ENCODE results near the gene LRRC45.

DNA sequence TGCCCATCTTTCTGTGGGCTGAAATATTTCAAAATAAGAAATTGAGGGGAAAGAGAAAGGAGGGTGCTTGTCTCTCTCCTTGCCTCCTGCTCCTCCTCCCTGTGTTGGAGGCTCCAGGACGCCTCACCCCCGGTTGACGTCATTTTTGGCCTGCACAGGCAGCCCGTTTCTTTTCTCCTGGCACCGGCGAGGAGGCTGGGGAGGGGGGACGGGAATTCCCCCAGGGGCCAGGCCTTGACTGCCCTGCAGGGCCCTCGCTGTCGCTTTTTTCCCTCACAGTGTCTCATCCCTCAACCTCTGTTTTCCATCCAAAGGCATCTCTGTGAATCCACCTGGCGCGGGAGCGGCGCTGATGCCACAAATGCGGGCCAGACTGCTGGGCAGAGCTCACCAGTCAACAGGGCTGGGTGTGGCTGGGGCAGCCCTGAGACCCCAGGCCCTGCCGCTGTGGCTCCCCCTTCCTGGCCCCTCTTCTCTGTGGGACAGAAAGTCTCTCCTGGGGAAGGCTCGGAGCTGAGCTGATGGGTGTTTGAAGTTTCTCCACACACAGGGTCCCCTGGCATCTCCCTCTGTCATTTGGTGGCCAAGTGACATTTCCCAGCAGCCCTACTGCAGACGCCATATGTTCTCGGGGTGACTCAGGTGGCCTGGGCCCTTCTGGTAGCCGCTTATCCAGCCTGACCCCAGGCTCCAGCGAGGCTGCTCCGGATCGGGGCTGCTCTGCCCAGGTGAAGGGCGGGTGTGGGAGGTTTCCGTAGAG lies 16.5 kb upstream of the LRRC45 start:
- TF ChIP-seq, protein P1, sequence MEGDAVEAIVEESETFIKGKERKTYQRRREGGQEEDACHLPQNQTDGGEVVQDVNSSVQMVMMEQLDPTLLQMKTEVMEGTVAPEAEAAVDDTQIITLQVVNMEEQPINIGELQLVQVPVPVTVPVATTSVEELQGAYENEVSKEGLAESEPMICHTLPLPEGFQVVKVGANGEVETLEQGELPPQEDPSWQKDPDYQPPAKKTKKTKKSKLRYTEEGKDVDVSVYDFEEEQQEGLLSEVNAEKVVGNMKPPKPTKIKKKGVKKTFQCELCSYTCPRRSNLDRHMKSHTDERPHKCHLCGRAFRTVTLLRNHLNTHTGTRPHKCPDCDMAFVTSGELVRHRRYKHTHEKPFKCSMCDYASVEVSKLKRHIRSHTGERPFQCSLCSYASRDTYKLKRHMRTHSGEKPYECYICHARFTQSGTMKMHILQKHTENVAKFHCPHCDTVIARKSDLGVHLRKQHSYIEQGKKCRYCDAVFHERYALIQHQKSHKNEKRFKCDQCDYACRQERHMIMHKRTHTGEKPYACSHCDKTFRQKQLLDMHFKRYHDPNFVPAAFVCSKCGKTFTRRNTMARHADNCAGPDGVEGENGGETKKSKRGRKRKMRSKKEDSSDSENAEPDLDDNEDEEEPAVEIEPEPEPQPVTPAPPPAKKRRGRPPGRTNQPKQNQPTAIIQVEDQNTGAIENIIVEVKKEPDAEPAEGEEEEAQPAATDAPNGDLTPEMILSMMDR (IDR thresholded peaks at IDR 0.05): no peak
- no peak for TF ChIP-seq POLR2A (IDR thresholded peaks at IDR 0.05)
